CD4-positive, alpha-beta T cell treated with Interleukin-21 for 1 hour (primary cell): ENCODE measurements around the gene B3GNT9.
"Not testable (repeated sequence)": the region's sequence is repeated elsewhere in the genome, so short reads cannot be mapped to it uniquely, and the experiment has no call there.

ENCODE experiments used
- DNase-seq: peaks from one replicate; pipeline ENCODE4 v3.0.0-alpha.2; 2020

Gene B3GNT9

GRCh38 chr16:67149276-67150046, 1.3 kb downstream of the B3GNT9 start:
- no peak for DNase-seq

GRCh38 chr16:67148656-67149275, 2.0 kb downstream of the B3GNT9 start:
- DNase-seq, result no peak

GRCh38 chr16:67148221-67148620, 2.6 kb downstream of the B3GNT9 start:
- no peak for DNase-seq

GRCh38 chr16:67147437-67148140, 3.2 kb downstream of the B3GNT9 start:
- no peak for DNase-seq

GRCh38 chr16:67146523-67147357, 4.1 kb downstream of the B3GNT9 start:
- DNase-seq, result no peak

- DNase-seq, result no peak
These were observed 5.1 kb downstream of the B3GNT9 start for GRCh38 chr16:67145746-67146145.

GRCh38 chr16:67144943-67145342, 5.9 kb downstream of the B3GNT9 start:
- no peak for DNase-seq

GRCh38 chr16:67142342-67142741, 8.5 kb downstream of the B3GNT9 start:
- no peak for DNase-seq

- no peak for DNase-seq
These were observed 9.4 kb downstream of the B3GNT9 start for GRCh38 chr16:67141391-67141790.

GRCh38 chr16:67137605-67138004, 13.2 kb downstream of the B3GNT9 start:
- no peak for DNase-seq

GRCh38 chr16:67129422-67129821, 21.4 kb downstream of the B3GNT9 start:
- no peak for DNase-seq

- DNase-seq, result no peak
These were observed 21.9 kb downstream of the B3GNT9 start for GRCh38 chr16:67128887-67129286.

- no peak for DNase-seq
These were observed 22.4 kb downstream of the B3GNT9 start for GRCh38 chr16:67128417-67128816.

- not testable (repeated sequence) for DNase-seq
These were observed 28.0 kb downstream of the B3GNT9 start for GRCh38 chr16:67122799-67123198.

- DNase-seq, result no peak
These were observed 30.8 kb downstream of the B3GNT9 start for GRCh38 chr16:67120025-67120424.

GRCh38 chr16:67117716-67118115, 33.1 kb downstream of the B3GNT9 start:
- DNase-seq, result no peak

GRCh38 chr16:67116388-67117311, 34.1 kb downstream of the B3GNT9 start:
- no peak for DNase-seq

- no peak for DNase-seq
These were observed 35.2 kb downstream of the B3GNT9 start for GRCh38 chr16:67115639-67116038.

- no peak for DNase-seq
These were observed 36.0 kb downstream of the B3GNT9 start for GRCh38 chr16:67114793-67115192.

GRCh38 chr16:67112591-67113399, 38.0 kb downstream of the B3GNT9 start:
- no peak for DNase-seq

GRCh38 chr16:67111951-67112444, 38.8 kb downstream of the B3GNT9 start:
- no peak for DNase-seq
